GM12878 (cell line): Measurements from ENCODE around the gene GSG1. TPM values are rescaled to one million over a fixed set of nuclear protein-coding genes. Genes with fewer than 3 reads are reported as not detected.
A peak's percentile ranks its signal among the peaks of the same experiment; 100 is the strongest.

ENCODE experiments used
- ATAC-seq: fragments of 200-7000 bp; cut with Tn5 transposase; 3 replicates; pipeline ENCODE4 v1.9.1; 2020; ENCODE audit warnings: mild to moderate bottlenecking, moderate library complexity
- BruUV-seq: library from RNA; stranded (reverse); fragments of 400-500 nt; replicated peaks from 2 replicates; lab custom pipeline; 2021; lab: Mats Ljungman, UMichigan
- CTCF ChIA-PET: fragments of 300-600 bp; sonication (Branson Sonifier 250); formaldehyde crosslinking; extraction: SDS; loops from one replicate; lab custom pipeline; 2021; ENCODE audit warnings: inconsistent platforms; lab: Yijun Ruan, JAX
- POLR2A ChIA-PET: fragments of 350-600 bp; formaldehyde crosslinking; extraction: SDS; loops from one replicate; lab custom pipeline; 2021; ENCODE audit warnings: inconsistent platforms; lab: Charles Lee
- RAD21 ChIA-PET: fragments of 300-600 bp; sonication (Branson Sonifier 250); formaldehyde crosslinking; loops from one replicate; lab custom pipeline; 2023; ENCODE audit warnings: antibody characterized with exemption; ENCODE audit not compliant: unreplicated experiment; lab: Charles Lee
- SMC1A ChIA-PET: fragments of 300-600 bp; sonication (Branson Sonifier 250); formaldehyde crosslinking; loops from one replicate; lab custom pipeline; 2023; ENCODE audit not compliant: unreplicated experiment, uncharacterized antibody; lab: Charles Lee
- DNase-seq: peaks from one replicate; pipeline ENCODE4 v3.0.0-alpha.2; 2011; ENCODE audit warnings: low read depth, low spot score
- FAIRE-seq: peaks from 3 replicates; lab custom pipeline; 2011; peaks lifted over from hg19 to GRCh38; lab: Jason Lieb, UNC
- H2AFZ ChIP-seq: 2 replicates; pipeline ENCODE4 v1.6.0; 2011; ENCODE audit warnings: low read depth, low read length, control low read depth; ENCODE audit not compliant: control insufficient read depth
- H3K27ac ChIP-seq: 2 replicates; pipeline ENCODE4 v1.5.1; 2011; ENCODE audit warnings: control low read depth; ENCODE audit not compliant: control insufficient read depth, insufficient read depth
- H3K27me3 ChIP-seq, 2 experiments: replicated peaks in 1 of 2; 2 replicates each; pipeline versions ENCODE4 v1.6.0 to v1.6.1; 2011; ENCODE audit warnings: low read length in 1 of 2; ENCODE audit not compliant: control insufficient read depth in 2 of 2, insufficient read depth in 2 of 2
- H3K36me3 ChIP-seq, 2 experiments: 2 replicates each; pipeline ENCODE4 v1.5.1; 2011; ENCODE audit warnings: low read length in 1 of 2; ENCODE audit not compliant: control insufficient read depth in 2 of 2, insufficient read depth in 2 of 2
- H3K4me1 ChIP-seq: 2 replicates; pipeline ENCODE4 v1.6.1; 2011; ENCODE audit warnings: mild to moderate bottlenecking, low read length, moderate library complexity, mixed read lengths; ENCODE audit not compliant: control insufficient read depth, insufficient read depth
- H3K4me2 ChIP-seq: 2 replicates; pipeline ENCODE4 v1.6.0; 2011; ENCODE audit warnings: control low read depth; ENCODE audit not compliant: control insufficient read depth, insufficient read depth
- H3K4me3 ChIP-seq: fragments of 200-600 bp; sonication (generic); 2 replicates; pipeline ENCODE4 v1.5.1; 2016
- H3K79me2 ChIP-seq: 2 replicates; pipeline ENCODE4 v1.6.0; 2011; ENCODE audit warnings: low read length; ENCODE audit not compliant: control insufficient read depth, insufficient read depth
- H3K9ac ChIP-seq: 2 replicates; pipeline ENCODE4 v1.8.0; 2011; ENCODE audit warnings: low read length, control low read depth, mixed read lengths; ENCODE audit not compliant: control insufficient read depth, insufficient read depth
- H3K9me3 ChIP-seq: replicated peaks from 3 replicates; pipeline ENCODE4 v1.5.1; 2011; ENCODE audit warnings: mild to moderate bottlenecking, low read length; ENCODE audit not compliant: control insufficient read depth, insufficient read depth
- H4K20me1 ChIP-seq: 2 replicates; pipeline ENCODE4 v1.6.0; 2011; ENCODE audit not compliant: control insufficient read depth, insufficient read depth
- MEF2A ChIP-seq: IDR thresholded peaks from 2 replicates; pipeline ENCODE4 v1.6.1; 2011; ENCODE audit warnings: low read depth, mild to moderate bottlenecking, low read length, moderate library complexity; ENCODE audit not compliant: insufficient read depth
- SPI1 ChIP-seq: IDR thresholded peaks from 2 replicates; pipeline ENCODE4 v1.6.1; 2011; ENCODE audit warnings: low read depth, mild to moderate bottlenecking, low read length, moderate library complexity, borderline replicate concordance; ENCODE audit not compliant: insufficient read depth
- SREBF2 ChIP-seq: IDR thresholded peaks from 2 replicates; pipeline ENCODE4 v1.6.1; 2012; ENCODE audit warnings: mild to moderate bottlenecking, low read length
- WGBS: methylation state at CpG from one replicate; pipeline ENCODE4 v1.1.6; 2016; ENCODE audit warnings: low lambda C conversion rate; ENCODE audit not compliant: insufficient replicate concordance, insufficient coverage; ENCODE audit errors: missing lambda C conversion rate; 5-methylcytosine and 5-hydroxymethylcytosine counted together
- in situ Hi-C: fragments of 300-500 bp; cut with MboI; formaldehyde crosslinking; loops from 9 replicates; pipeline ENCODE4 v1.14.3; 2018; ENCODE audit warnings: mixed read lengths
- intact Hi-C: fragments of 100-400 bp; cut with micrococcal nuclease; formaldehyde crosslinking; loops from one replicate; pipeline ENCODE4 v1.14.2; 2022; ENCODE audit not compliant: unreplicated experiment
- polyA plus RNA-seq, 11 experiments: library from polyadenylated mRNA; depleted of rRNA in 4 of 11; unstranded in 6 of 11; stranded (reverse) in 5 of 11; fragments of >200 nt; fragmentation: Nextera tagmentation in 4 of 11; fragmentation: Illumina TruSeq in 1 of 11; extraction: Ambion mirVana in 4 of 11; extraction: Trizol in 1 of 11; gene quantifications; 1 replicate in 1 of 11; 2 replicates in 10 of 11; pipeline versions ENCODE4 v1.2.1 to v1.2.3, GENCODE V29; 2011 to 2016; ENCODE audit warnings: inconsistent platforms in 2 of 11, missing spikeins in 2 of 11, low read depth in 1 of 11
- total RNA-seq, 4 experiments: library from RNA; depleted of rRNA in 3 of 4; stranded (reverse); fragments of >200 nt in 3 of 4; fragmentation: Illumina TruSeq in 1 of 4; extraction: Trizol in 1 of 4; gene quantifications; 2 replicates each; pipeline versions ENCODE4 v1.2.1 to v1.2.3, GENCODE V29; 2013 to 2021
- TF ChIP-seq, protein P1 (sequence below): IDR thresholded peaks from 2 replicates; pipeline ENCODE4 v1.6.1; 2011; ENCODE audit warnings: mild to moderate bottlenecking, low read depth, low read length, moderate library complexity; ENCODE audit not compliant: insufficient replicate concordance
- TF ChIP-seq, protein P2 (sequence below): fragments of 450-650 bp; formaldehyde crosslinking; IDR thresholded peaks from 2 replicates; pipeline ENCODE4 v1.4.0; 2020; ENCODE audit warnings: mild to moderate bottlenecking, moderate library complexity

The GSG1 gene
- total and polyA plus RNA-seq, 10 of the 15 experiments (the other 5 are each of a cell fraction or from before 2014, with no cell fraction given), result not detected

DNA sequence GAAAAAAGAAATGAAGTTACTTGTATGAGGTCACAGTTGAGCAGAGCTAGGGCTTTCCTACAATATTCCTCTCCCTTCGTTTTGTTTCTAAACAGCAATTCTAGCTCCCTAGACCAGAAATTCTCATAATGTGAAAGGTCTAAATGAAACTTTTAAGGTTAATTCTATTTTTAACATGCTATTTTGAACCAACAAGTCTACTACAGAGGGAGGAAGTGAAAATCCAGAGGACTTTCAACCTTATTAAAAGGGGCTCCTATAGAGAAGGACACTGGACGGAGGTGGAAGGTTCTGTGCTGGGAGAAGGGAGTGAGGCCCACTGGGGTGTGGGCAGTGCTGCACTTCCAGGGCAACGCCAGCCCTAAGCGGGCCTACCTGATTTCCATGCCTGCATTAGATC, 13.4 kb downstream of the GSG1 start:
- no peaks in the 10 kb centered on the region for H3K79me2 ChIP-seq
- H3K9ac ChIP-seq, result no peak overlapping the region
- TF ChIP-seq MEF2A (peak; percentile 87), SREBF2 (no peak), SPI1 (peak; percentile 84)
- TF ChIP-seq, protein P1, sequence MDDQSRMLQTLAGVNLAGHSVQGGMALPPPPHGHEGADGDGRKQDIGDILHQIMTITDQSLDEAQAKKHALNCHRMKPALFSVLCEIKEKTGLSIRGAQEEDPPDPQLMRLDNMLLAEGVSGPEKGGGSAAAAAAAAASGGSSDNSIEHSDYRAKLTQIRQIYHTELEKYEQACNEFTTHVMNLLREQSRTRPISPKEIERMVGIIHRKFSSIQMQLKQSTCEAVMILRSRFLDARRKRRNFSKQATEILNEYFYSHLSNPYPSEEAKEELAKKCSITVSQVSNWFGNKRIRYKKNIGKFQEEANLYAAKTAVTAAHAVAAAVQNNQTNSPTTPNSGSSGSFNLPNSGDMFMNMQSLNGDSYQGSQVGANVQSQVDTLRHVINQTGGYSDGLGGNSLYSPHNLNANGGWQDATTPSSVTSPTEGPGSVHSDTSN, result no peak
- TF ChIP-seq, protein P2, sequence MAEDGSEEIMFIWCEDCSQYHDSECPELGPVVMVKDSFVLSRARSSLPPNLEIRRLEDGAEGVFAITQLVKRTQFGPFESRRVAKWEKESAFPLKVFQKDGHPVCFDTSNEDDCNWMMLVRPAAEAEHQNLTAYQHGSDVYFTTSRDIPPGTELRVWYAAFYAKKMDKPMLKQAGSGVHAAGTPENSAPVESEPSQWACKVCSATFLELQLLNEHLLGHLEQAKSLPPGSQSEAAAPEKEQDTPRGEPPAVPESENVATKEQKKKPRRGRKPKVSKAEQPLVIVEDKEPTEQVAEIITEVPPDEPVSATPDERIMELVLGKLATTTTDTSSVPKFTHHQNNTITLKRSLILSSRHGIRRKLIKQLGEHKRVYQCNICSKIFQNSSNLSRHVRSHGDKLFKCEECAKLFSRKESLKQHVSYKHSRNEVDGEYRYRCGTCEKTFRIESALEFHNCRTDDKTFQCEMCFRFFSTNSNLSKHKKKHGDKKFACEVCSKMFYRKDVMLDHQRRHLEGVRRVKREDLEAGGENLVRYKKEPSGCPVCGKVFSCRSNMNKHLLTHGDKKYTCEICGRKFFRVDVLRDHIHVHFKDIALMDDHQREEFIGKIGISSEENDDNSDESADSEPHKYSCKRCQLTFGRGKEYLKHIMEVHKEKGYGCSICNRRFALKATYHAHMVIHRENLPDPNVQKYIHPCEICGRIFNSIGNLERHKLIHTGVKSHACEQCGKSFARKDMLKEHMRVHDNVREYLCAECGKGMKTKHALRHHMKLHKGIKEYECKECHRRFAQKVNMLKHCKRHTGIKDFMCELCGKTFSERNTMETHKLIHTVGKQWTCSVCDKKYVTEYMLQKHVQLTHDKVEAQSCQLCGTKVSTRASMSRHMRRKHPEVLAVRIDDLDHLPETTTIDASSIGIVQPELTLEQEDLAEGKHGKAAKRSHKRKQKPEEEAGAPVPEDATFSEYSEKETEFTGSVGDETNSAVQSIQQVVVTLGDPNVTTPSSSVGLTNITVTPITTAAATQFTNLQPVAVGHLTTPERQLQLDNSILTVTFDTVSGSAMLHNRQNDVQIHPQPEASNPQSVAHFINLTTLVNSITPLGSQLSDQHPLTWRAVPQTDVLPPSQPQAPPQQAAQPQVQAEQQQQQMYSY (CRISPR knock-in tag), result no peak
- intact Hi-C loops, result no loop called here
- ATAC-seq (no peak; the same call in 2 of the 3 replicates), FAIRE-seq (no peak), DNase-seq (no peak)
- BruUV-seq, result no TSS peak
- no peak overlapping the region for H3K27ac ChIP-seq
- H4K20me1 ChIP-seq, result no peaks in the 10 kb centered on the region
- SMC1A ChIA-PET, result interaction anchor here (0.5 kb wide), 1 partner anchor 939 kb away, joined by 4 read pairs; no protein-coding TSS in a partner anchor
- in situ Hi-C loops, result no loop called here
- CTCF ChIA-PET, result interaction anchor here (1.2 kb wide), 1 partner anchor 174 kb away, joined by 3 read pairs; no protein-coding TSS in a partner anchor
- H3K4me1 ChIP-seq, result peaks cover 22% of the 10 kb centered on the region
- RAD21 ChIA-PET, result interaction anchor here (0.6 kb wide), 1 partner anchor 806 kb away, joined by 3 read pairs; no protein-coding TSS in a partner anchor
- no peaks in the 10 kb centered on the region for H3K36me3 ChIP-seq
- POLR2A ChIA-PET, result no interaction called here
- whole genome bisulfite sequencing, result 48% methylated on average over 4 of the region's 4 CpGs
- H3K4me2 ChIP-seq, result peak overlapping the region; percentile 41; the same call in 1 of the 2 replicates
- H3K4me3 ChIP-seq, result no peak overlapping the region
- H3K27me3 ChIP-seq, result no peaks in the 10 kb centered on the region; a peak in 1 of 4 replicates
- H2AFZ ChIP-seq, result no peak overlapping the region
- H3K9me3 ChIP-seq, result no peaks in the 10 kb centered on the region; the same call in 2 of the 3 replicates
